ENCODE results near the gene PRKCB.

DNA sequence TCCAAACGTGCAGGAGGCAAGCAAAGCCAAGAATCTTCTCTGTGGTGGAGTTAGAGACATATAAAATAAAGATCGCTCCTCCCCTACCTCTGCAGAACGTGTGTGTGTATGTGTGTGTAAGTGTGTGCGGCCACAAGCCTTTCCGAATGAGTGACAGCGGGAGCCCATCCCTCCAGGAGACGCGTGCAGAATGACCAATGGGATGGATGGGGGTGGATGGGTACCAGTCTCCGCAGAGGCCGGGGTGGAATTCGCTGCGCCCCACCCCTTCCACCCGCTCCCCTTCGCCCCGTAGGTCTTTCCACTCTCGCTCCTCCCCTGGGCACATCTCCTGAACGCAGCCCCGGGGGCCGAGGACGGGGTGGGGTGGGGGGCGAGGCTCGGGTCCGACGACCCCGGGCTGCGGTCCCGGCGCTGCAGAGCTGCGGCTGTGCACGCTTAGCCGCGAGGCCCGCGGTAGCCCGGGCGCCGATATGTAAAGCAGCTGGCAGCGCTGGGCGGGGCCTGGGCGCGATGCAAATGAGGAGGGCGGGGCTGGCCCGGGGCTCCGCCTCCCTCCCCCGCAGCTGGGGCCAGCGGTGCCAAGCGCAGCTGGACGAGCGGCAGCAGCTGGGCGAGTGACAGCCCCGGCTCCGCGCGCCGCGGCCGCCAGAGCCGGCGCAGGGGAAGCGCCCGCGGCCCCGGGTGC lies at the start of gene PRKCB:
- TF ChIP-seq, protein P1, sequence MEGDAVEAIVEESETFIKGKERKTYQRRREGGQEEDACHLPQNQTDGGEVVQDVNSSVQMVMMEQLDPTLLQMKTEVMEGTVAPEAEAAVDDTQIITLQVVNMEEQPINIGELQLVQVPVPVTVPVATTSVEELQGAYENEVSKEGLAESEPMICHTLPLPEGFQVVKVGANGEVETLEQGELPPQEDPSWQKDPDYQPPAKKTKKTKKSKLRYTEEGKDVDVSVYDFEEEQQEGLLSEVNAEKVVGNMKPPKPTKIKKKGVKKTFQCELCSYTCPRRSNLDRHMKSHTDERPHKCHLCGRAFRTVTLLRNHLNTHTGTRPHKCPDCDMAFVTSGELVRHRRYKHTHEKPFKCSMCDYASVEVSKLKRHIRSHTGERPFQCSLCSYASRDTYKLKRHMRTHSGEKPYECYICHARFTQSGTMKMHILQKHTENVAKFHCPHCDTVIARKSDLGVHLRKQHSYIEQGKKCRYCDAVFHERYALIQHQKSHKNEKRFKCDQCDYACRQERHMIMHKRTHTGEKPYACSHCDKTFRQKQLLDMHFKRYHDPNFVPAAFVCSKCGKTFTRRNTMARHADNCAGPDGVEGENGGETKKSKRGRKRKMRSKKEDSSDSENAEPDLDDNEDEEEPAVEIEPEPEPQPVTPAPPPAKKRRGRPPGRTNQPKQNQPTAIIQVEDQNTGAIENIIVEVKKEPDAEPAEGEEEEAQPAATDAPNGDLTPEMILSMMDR (IDR thresholded peaks at IDR 0.05): no peak
- TF ChIP-seq POLR2AphosphoS5 (IDR thresholded peaks at IDR 0.05) (no peak), EP300 (IDR thresholded peaks at IDR 0.05) (no peak), POLR2A (IDR thresholded peaks at IDR 0.05) (no peak)
